Medulla oblongata (tissue), 1 donor: ENCODE measurements around the gene OR5M3.

Experiments used
- DNase-seq: peaks from one replicate; pipeline ENCODE4 v3.0.0-alpha.2; 2015; ENCODE audit errors: extremely low spot score

OR5M3 gene

GRCh38 chr11:56473252-56473651 lies at the start of gene OR5M3:
Gene OR5M3 (minus strand): TSS chr11:56473352. CDS start chr11:56470497, 2,855 bp downstream.
- DNase-seq, result no peak

GRCh38 chr11:56522008-56522407 lies 48.9 kb upstream of the OR5M3 start:
- DNase-seq, result no peak

DNA sequence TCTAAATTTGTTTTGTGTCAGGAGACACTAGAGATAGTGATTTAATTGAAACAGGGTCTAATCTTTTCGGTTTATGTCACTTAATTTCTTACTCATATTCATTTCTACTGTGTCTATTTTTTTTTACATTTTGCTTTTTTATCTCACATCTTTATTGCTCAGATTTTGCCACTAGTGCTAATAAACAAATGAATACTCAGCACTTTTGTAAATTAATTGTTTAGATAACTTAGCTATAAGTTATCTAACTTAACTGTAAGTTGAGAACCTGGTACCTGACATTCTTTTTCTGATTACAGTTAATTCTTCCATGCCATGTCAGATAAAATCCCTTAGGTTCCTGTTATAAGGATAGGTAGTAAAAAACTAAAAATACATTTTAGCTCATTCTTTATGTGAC lies 40.1 kb upstream of the OR5M3 start:
- no peak for DNase-seq

DNA sequence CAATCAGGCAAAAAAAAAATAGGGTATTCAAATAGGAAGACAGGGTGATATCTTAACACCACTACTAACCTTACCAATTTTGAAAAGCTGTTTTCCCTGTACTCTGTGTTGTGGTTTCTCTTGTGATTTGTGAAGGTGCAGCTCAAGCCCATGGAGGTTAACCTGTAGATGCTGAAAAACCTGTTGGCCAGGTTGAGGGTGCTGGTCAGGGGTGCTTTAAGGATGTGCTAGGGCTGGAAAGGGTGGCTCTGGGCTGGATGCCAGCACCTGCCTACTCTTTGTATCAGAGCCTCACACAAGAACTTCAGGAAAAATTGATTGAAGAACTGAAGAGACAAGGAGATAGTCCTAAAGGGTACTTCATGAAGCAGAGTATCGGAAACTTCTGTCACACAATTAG lies 36.3 kb upstream of the OR5M3 start:
- no peak for DNase-seq

DNA sequence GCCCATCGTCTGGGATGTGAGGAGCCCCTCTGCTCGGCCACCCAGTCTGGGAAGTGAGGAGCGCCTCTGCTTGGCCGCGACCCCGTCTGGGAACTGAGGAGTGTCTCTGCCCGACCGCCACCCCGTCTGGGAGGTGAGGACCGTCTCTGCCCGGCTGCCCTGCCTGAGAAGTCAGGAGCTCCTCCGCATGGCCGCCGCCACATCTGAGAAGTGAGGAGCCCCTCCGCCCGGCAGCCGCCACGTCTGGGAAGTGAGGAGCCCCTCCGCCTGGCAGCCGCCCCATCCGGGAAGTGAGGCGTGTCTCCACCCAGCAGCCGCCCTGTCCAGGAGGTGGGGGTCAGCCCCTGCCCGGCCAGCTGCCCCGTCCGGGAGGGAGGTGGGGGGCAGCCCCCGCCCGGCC lies 23.9 kb upstream of the OR5M3 start:
- no peak for DNase-seq

GRCh38 chr11:56495117-56495516 lies 22.0 kb upstream of the OR5M3 start:
- DNase-seq, result no peak

DNA sequence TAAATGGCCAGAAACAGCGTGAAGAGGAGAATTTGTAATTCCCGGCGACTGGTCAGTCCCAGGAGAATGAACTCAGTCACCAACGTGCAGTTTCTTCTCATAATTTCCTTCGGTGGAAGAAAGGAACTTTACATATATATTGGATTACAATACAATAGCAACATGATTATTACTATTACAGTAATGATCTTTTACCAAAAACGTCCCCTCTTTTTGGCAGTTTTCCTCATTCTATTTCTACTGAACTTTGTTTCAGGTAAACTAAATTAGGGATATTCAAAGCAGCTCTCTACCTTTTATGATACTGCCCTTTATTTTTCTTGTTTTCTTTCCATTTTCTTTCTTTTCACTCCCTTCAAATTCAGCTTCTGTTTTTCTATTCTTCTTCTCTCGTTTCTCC lies 18.1 kb upstream of the OR5M3 start, which contains the start of gene OR5M8:
TSS of gene OR5M8 (minus strand) at position 101 of the 400 bp plus-strand sequence. CDS start at position 101, 0 bp downstream.
- DNase-seq, result no peak

- DNase-seq, result no peak
Measured at GRCh38 chr11:56486801-56487200, 13.6 kb upstream of the OR5M3 start.

DNA sequence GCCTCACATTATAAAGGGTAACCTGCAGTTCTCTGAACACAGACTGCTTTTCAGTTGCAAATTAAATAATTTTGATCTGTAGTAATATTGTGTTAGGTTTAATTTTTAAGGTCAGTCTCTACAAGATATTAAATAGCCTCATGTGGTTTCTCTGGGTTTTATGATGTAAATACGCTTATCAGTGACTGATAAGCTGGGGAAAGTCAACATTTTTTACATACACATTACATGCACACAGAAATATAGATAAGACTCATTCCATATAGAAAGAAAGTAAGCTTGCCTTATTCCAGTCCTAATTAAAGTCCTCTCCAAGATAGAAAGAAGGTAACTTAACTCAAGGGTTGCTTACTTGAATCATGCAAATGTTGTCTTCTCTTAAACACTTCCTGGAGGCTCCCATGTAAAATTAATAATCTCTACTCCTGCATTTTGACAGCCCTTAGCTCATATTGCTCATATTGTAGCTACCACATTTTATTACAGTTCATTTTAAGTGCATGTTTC lies 1.6 kb upstream of the OR5M3 start:
- DNase-seq, result no peak

DNA sequence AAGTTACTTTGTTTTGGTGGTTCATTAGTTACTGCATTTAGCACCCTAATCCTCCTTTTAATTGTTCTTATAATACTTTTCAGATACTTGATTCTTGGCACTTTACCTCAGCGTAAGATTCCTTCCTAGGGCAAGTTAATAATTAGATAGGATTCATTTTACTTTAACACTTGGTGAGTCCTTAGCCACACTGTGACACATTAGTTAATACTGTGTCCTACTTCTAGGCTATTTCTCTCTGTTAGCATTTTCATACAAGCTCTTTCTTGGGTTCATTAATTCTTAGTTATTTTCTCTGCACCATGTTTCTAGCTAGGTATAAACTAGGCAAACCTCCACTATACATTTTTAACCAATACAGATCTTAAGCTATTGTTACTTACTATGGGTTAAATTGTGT lies 16.1 kb downstream of the OR5M3 start:
- no peak for DNase-seq

DNA sequence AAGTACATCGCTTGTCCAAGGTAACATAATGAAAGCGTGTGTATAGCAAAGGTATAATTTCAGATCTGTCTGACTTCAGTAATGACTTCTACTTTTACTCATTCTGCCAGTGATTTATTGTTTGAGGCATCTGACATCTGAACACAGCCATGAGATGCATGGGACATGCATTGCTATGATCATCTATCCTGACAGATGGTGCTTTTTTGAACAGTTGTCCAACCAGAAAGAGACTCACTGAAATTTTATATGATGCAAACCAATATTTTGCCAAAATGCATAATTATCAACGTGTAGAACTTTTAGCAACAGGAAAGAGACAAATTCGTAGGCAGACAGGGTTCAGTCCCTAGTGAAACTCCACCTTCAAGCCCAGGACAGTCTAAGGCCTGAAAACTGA lies 19.6 kb downstream of the OR5M3 start:
- no peak for DNase-seq
